Loucy (cell line): ENCODE measurements around the gene NKPD1.

Source experiments
- H2AFZ ChIP-seq: fragments of 200-600 bp; sonication (generic); 2 replicates; pipeline ENCODE4 v1.6.0; 2016; ENCODE audit warnings: antibody characterized with exemption, mild to moderate bottlenecking, low read length, moderate library complexity
- H3F3A ChIP-seq: fragments of 200-600 bp; 2 replicates; pipeline ENCODE4 v1.6.0; 2016; ENCODE audit warnings: antibody characterized with exemption, low read depth, mild to moderate bottlenecking
- H3K27me3 ChIP-seq: fragments of 200-600 bp; sonication (generic); 2 replicates; pipeline ENCODE4 v1.6.1; 2014; ENCODE audit warnings: low read length, mild to moderate bottlenecking; ENCODE audit not compliant: insufficient read depth, poor library complexity, severe bottlenecking
- H3K36me3 ChIP-seq: fragments of 200-600 bp; sonication (generic); 2 replicates; pipeline ENCODE4 v1.6.1; 2016; ENCODE audit warnings: low read length; ENCODE audit not compliant: insufficient read depth
- H3K4me1 ChIP-seq: fragments of 200-600 bp; sonication (generic); 2 replicates; pipeline ENCODE4 v1.5.1; 2014; ENCODE audit warnings: low read length, mild to moderate bottlenecking; ENCODE audit not compliant: insufficient read depth, poor library complexity, severe bottlenecking
- H3K4me2 ChIP-seq: fragments of 200-600 bp; sonication (generic); 2 replicates; pipeline ENCODE4 v1.6.0; 2014; ENCODE audit warnings: antibody characterized with exemption, low read length, low read depth, mild to moderate bottlenecking; ENCODE audit not compliant: poor library complexity, severe bottlenecking
- H3K4me3 ChIP-seq: fragments of 200-600 bp; sonication (generic); 2 replicates; pipeline ENCODE4 v1.5.1; 2014; ENCODE audit warnings: low read length, mild to moderate bottlenecking, mixed read lengths; ENCODE audit not compliant: poor library complexity, severe bottlenecking
- H3K79me2 ChIP-seq: fragments of 200-600 bp; sonication (generic); 2 replicates; pipeline ENCODE4 v1.6.1; 2014; ENCODE audit warnings: low read length; ENCODE audit not compliant: insufficient read depth
- H3K9ac ChIP-seq: fragments of 200-600 bp; sonication (generic); 2 replicates; pipeline ENCODE4 v1.6.0; 2014; ENCODE audit warnings: mild to moderate bottlenecking, low read depth, low read length, moderate library complexity; ENCODE audit not compliant: poor library complexity, severe bottlenecking
- H3K9me2 ChIP-seq: fragments of 200-600 bp; sonication (generic); replicated peaks from 2 replicates; pipeline ENCODE4 v1.6.1; 2016; ENCODE audit warnings: low read depth, low read length, mixed read lengths
- H3K9me3 ChIP-seq: fragments of 200-600 bp; sonication (generic); 2 replicates; pipeline ENCODE4 v1.6.1; 2014; ENCODE audit warnings: mild to moderate bottlenecking, antibody characterized with exemption, low read length, low read depth; ENCODE audit not compliant: insufficient read depth
- H4K20me1 ChIP-seq: fragments of 200-600 bp; sonication (generic); 2 replicates; pipeline ENCODE4 v1.6.0; 2014; ENCODE audit warnings: antibody characterized with exemption, low read length, mild to moderate bottlenecking; ENCODE audit not compliant: insufficient read depth, poor library complexity, severe bottlenecking
- CTCF ChIP-seq: fragments of 200-600 bp; sonication (generic); conservative IDR thresholded peaks from 2 replicates; pipeline ENCODE4 v1.5.1; 2014; ENCODE audit warnings: mild to moderate bottlenecking, antibody characterized with exemption, low read length
- EZH2phosphoT487 ChIP-seq: fragments of 200-600 bp; IDR thresholded peaks from 2 replicates; pipeline ENCODE4 v1.6.1; 2018; ENCODE audit warnings: antibody characterized with exemption, mild to moderate bottlenecking, moderate library complexity, borderline replicate concordance

Gene NKPD1

GRCh38 chr19:45202637-45203036 lies 41.9 kb upstream of the NKPD1 start:
- no peaks in the 10 kb centered on the region for H3K27me3 ChIP-seq
- no peak overlapping the region for H2AFZ ChIP-seq
- no peaks in the 10 kb centered on the region for H3K4me1 ChIP-seq
- H3K9ac ChIP-seq: no peak overlapping the region
- H3K4me2 ChIP-seq: no peak overlapping the region
- no peak for TF ChIP-seq EZH2phosphoT487
- no peak for TF ChIP-seq CTCF
- no peaks in the 10 kb centered on the region for H3K9me3 ChIP-seq
- H3K79me2 ChIP-seq: no peaks in the 10 kb centered on the region
- no peaks in the 10 kb centered on the region for H4K20me1 ChIP-seq
- H3K4me3 ChIP-seq: no peak overlapping the region
- no peaks in the 10 kb centered on the region for H3F3A ChIP-seq
- H3K36me3 ChIP-seq: no peaks in the 10 kb centered on the region
- no peaks in the 10 kb centered on the region for H3K9me2 ChIP-seq

- H3K4me3 ChIP-seq: no peak overlapping the region
- H3F3A ChIP-seq: no peaks in the 10 kb centered on the region
- H2AFZ ChIP-seq: no peak overlapping the region
- no peak overlapping the region for H3K9ac ChIP-seq
- no peaks in the 10 kb centered on the region for H3K9me3 ChIP-seq
- no peaks in the 10 kb centered on the region for H4K20me1 ChIP-seq
- no peaks in the 10 kb centered on the region for H3K4me1 ChIP-seq
- H3K36me3 ChIP-seq: no peaks in the 10 kb centered on the region
- no peak overlapping the region for H3K4me2 ChIP-seq
- H3K9me2 ChIP-seq: no peaks in the 10 kb centered on the region
- H3K27me3 ChIP-seq: no peaks in the 10 kb centered on the region
- no peaks in the 10 kb centered on the region for H3K79me2 ChIP-seq
- TF ChIP-seq CTCF: peak; percentile 55
- TF ChIP-seq EZH2phosphoT487: no peak
These were observed 39.8 kb upstream of the NKPD1 start for GRCh38 chr19:45200568-45200967.

GRCh38 chr19:45195764-45196163 lies 35.0 kb upstream of the NKPD1 start:
- Histone ChIP-seq H3K27me3 (no peaks in the 10 kb centered on the region), H3K9ac (no peak overlapping the region), H2AFZ (no peak overlapping the region), H4K20me1 (no peaks in the 10 kb centered on the region), H3K9me3 (no peaks in the 10 kb centered on the region), H3K4me1 (no peaks in the 10 kb centered on the region), H3K9me2 (no peaks in the 10 kb centered on the region), H3K79me2 (no peaks in the 10 kb centered on the region), H3K36me3 (no peaks in the 10 kb centered on the region), H3K4me2 (no peak overlapping the region), H3F3A (no peaks in the 10 kb centered on the region), H3K4me3 (no peak overlapping the region)
- no peak for TF ChIP-seq EZH2phosphoT487
- TF ChIP-seq CTCF: no peak
